Embryonic facial prominence (tissue), 1 donor: Measurements from ENCODE around the gene ZNF576.
A peak's percentile ranks its signal among the peaks of the same experiment; 100 is the strongest.
"Not testable (repeated sequence)": the region's sequence is repeated elsewhere in the genome, so short reads cannot be mapped to it uniquely, and the experiment has no call there.

ENCODE experiments used
- DNase-seq: peaks from one replicate; pipeline ENCODE4 v3.0.0-alpha.2; 2016; ENCODE audit errors: extremely low spot score

The ZNF576 gene

GRCh38 chr19:43575156-43575950 is 21.0 kb upstream of the ZNF576 start, which contains the start of the genes PINLYP and XRCC1:
Gene PINLYP, plus strand, starts transcription at chr19:43575801. Its CDS starts 1,391 bp downstream, at chr19:43577192.
Gene XRCC1, minus strand, starts transcription at chr19:43575527. Its CDS starts 69 bp downstream, at chr19:43575458.
- DNase-seq: peak; percentile 98

GRCh38 chr19:43575955-43576878 is 20.2 kb upstream of the ZNF576 start:
- DNase-seq: no peak

GRCh38 chr19:43578787-43579186 is 17.6 kb upstream of the ZNF576 start:
- DNase-seq: no peak

- DNase-seq: no peak
Measured at GRCh38 chr19:43581467-43581866, 14.9 kb upstream of the ZNF576 start.

GRCh38 chr19:43582495-43582894 is 13.9 kb upstream of the ZNF576 start:
- no peak for DNase-seq

- DNase-seq: no peak
Measured at GRCh38 chr19:43584484-43584883, 11.9 kb upstream of the ZNF576 start.

GRCh38 chr19:43586346-43586745 is 10.0 kb upstream of the ZNF576 start:
- DNase-seq: no peak

- DNase-seq: not testable (repeated sequence)
Measured at GRCh38 chr19:43587029-43587428, 9.4 kb upstream of the ZNF576 start.

- DNase-seq: no peak
Measured at GRCh38 chr19:43589277-43589676, 7.1 kb upstream of the ZNF576 start.

GRCh38 chr19:43589678-43590077 is 6.7 kb upstream of the ZNF576 start:
- no peak for DNase-seq

GRCh38 chr19:43591904-43592772 is 4.3 kb upstream of the ZNF576 start:
- no peak for DNase-seq

GRCh38 chr19:43592800-43593350 is 3.5 kb upstream of the ZNF576 start:
- no peak for DNase-seq

GRCh38 chr19:43594081-43594697 is 2.2 kb upstream of the ZNF576 start:
- no peak for DNase-seq

- no peak for DNase-seq
Measured at GRCh38 chr19:43594710-43595604, 1.4 kb upstream of the ZNF576 start.

GRCh38 chr19:43595605-43595998 is 793 bp upstream of the ZNF576 start:
- DNase-seq: no peak

- no peak for DNase-seq
Measured at GRCh38 chr19:43596842-43597461, 557 bp downstream of the ZNF576 start.

GRCh38 chr19:43597876-43598275 is 1.5 kb downstream of the ZNF576 start:
- DNase-seq: no peak

- DNase-seq: no peak
Measured at GRCh38 chr19:43598445-43599240, 2.2 kb downstream of the ZNF576 start.
